AG10803 (cell line): ENCODE results near the gene SPEM3.
A peak's percentile ranks its signal among the peaks of the same experiment; 100 is the strongest.
"Not testable (repeated sequence)": the region's sequence is repeated elsewhere in the genome, so short reads cannot be mapped to it uniquely, and the experiment has no call there.

ENCODE experiments used
- DNase-seq: peaks from one replicate; pipeline ENCODE4 v3.0.0; 2010; ENCODE audit warnings: low read depth
- H3K4me3 ChIP-seq: 2 replicates; pipeline ENCODE4 v1.5.1; 2011; ENCODE audit warnings: mild to moderate bottlenecking, low read length, control low read depth
- TF ChIP-seq, protein P1 (sequence below): conservative IDR thresholded peaks from 2 replicates; pipeline ENCODE4 v1.5.1; 2011; ENCODE audit warnings: mild to moderate bottlenecking, low read length, control low read depth, inconsistent platforms

SPEM3 gene

DNA sequence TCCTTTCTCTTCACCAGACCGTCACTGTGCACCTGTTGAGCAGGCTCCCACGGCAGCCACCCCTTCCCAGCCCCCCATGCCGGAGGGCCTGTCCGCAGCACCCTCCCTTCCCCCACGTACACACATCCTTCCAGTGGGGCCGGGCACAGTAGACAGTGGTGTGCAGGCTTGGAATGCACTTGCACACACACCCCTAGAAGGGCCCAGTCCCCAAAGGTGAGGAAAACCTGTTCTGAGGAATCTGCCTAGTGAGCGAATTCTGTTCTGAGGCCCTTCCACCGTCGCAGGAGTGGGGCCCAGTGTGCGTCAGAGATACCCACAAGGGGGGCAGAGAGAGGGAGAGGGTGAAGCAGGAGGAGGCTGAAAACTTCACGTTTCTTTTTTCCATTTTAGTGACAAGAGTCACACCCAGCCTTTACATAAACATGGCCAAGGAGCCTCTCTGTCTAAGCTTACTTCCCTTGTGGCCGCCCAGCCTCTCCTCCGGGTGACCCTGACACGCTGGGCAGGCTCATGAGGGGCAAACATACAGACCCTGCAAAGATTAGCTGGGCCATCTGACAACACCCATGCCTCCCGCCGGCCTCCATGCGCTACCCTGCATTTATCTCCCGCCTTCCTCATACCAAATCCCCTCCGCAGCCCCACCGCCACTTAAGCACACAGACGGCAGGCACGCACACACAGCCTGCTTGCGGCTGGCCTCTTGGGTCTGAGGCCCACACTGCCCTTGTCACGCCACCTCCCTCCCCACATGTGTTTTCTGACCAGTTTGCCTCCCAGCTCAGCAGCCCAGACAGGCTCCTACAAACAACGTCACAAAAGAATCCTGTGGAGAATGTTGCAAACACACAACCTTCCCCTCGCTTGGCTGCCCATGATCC lies 49.0 kb downstream of the SPEM3 start:
- DNase-seq: peak; percentile 96
- TF ChIP-seq, protein P1, sequence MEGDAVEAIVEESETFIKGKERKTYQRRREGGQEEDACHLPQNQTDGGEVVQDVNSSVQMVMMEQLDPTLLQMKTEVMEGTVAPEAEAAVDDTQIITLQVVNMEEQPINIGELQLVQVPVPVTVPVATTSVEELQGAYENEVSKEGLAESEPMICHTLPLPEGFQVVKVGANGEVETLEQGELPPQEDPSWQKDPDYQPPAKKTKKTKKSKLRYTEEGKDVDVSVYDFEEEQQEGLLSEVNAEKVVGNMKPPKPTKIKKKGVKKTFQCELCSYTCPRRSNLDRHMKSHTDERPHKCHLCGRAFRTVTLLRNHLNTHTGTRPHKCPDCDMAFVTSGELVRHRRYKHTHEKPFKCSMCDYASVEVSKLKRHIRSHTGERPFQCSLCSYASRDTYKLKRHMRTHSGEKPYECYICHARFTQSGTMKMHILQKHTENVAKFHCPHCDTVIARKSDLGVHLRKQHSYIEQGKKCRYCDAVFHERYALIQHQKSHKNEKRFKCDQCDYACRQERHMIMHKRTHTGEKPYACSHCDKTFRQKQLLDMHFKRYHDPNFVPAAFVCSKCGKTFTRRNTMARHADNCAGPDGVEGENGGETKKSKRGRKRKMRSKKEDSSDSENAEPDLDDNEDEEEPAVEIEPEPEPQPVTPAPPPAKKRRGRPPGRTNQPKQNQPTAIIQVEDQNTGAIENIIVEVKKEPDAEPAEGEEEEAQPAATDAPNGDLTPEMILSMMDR: no peak
- peak overlapping the region; percentile 68 for H3K4me3 ChIP-seq

DNA sequence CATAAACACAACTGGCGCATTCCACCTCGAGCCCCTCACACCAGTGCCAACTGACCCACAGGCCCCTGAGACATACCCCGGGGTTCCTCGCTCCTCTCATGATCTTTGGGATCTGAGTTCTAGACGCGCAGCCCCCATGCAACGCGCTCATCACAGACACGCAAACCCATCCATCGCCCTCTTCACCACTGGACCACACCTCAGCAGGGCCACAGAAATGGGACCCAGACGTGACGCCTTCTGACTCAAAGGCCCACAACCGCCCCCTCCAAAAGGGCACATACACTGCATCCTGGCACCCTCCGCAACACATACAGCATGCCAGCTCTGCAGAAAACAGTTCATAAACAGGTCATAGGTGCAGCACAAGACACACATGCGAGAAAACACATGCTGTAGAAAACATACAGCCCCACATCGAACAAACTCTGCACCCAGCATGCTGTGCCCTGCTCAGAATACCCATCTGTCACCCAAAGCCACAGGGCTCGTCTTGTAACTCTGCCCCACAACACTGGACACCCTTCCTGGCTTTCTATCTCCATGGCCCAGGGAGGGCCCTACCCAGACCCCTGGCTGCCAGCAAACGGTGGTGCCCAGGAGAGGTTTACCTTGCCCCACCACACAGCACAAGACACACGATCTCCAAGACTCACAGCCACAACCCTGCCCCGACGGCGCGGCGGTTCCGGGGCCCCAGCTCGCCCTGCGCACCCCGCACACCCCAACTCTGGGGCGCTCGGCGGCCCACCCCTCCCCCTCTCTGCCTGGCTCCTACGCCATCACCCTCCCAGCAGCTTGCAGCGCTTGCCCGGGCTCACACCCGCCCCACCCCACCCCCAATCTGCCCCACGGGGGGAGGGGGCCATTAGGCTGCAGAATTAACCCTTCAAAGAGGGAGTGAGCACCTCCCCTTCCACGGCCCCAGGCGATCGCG lies 49.9 kb downstream of the SPEM3 start:
- peak overlapping the region; percentile 68 for H3K4me3 ChIP-seq
- TF ChIP-seq, protein P1: no peak
- DNase-seq: peak; percentile 48

DNA sequence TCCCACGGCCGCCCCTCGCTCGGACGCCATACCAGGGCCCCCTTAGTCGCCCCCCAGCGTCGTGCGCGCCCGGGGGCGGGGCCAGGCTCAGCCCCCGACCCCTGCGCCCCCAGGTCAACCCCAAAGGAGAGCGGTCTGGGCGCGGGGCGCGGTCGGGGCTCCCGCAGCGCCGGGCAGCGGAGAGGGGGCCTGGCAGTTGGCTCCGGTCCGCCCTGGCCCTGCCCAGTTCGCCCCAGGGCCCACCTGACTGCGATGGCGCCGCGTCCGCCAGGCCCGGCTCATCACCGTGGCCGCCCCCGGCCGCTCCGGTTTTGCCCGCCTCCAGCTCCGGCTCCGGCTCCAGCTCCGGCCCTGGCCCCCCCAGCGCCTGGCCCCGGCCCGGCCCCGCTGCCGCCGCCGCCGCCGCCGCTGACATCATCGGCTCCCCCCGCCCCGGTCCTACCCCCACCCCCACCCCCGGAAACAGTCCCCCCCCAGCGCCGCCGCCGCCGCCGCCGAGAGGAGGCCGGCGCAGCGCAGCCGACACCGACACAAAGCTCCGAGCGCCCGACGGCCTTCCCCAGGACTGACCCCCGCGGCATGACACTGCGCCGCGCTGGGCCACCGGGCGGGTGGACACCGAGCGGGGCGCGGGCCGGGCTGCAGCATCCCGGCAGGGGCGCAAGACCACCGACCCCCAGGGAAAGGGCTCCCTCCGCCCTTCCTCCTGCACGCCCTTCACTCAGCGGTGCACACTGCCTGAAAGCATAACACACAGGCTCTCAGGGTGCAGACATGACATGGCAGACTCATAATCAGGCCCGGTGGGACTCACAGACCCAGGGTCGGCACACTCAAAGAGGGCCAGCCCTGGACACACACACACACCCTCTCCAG lies 50.8 kb downstream of the SPEM3 start, which contains the start of gene ZBTB4:
TSS of gene ZBTB4 (minus strand) at position 419 of the 876 bp plus-strand sequence. CDS start 12,830 bp downstream, outside the sequence.
- peak; percentile 48 for DNase-seq

DNA sequence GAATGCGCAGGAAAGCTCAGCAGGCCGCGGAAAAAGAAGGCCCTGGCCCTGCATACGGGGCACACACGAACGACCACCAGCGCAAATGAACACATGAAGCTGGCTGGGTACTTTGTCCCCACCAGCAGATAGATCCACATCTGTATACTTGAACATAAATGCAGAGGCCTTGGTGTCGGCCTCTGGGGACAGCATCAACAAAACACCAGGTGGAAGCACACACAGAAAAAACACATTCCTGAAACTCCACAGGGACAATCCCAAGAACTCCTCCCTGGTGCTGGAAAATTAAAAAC lies 51.4 kb downstream of the SPEM3 start:
- peak; percentile 28 for DNase-seq
- peak overlapping the region; percentile 72 for H3K4me3 ChIP-seq
- TF ChIP-seq, protein P1: 0 out of 2 replicates have a peak, but pooled peaks have one; percentile 5

More for the DNA sequence above, 50.8 kb downstream of the SPEM3 start, which contains the start of gene ZBTB4:
- peak within 1 kb of the TSS; percentile 72 for H3K4me3 ChIP-seq
- TF ChIP-seq, protein P1: no peak

DNA sequence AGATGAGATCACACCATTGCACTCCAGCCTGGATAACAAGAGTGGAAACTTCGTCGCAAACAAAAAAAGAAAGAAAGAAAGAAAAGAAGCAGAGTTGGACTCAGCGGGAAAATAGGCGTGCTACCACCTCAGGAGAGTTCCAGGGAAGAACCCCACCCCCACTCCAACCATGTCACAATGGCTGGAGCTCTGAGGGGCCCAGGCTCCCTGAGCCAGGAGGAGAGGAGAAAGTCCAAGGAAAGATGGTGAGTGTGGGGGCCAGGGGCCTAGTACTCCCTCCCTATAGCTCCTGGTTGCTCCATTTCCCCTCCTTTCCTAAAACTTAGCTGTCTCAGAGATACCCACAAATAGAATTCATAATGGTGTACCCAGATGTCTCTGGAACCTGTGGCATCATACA lies 52.6 kb downstream of the SPEM3 start, which contains the start of gene SLC35G6:
TSS of gene SLC35G6 (plus strand) at position 172 of the 400 bp plus-strand sequence. CDS start at position 243, 71 bp downstream.
- peak within 1 kb of the TSS; percentile 72 for H3K4me3 ChIP-seq

DNA sequence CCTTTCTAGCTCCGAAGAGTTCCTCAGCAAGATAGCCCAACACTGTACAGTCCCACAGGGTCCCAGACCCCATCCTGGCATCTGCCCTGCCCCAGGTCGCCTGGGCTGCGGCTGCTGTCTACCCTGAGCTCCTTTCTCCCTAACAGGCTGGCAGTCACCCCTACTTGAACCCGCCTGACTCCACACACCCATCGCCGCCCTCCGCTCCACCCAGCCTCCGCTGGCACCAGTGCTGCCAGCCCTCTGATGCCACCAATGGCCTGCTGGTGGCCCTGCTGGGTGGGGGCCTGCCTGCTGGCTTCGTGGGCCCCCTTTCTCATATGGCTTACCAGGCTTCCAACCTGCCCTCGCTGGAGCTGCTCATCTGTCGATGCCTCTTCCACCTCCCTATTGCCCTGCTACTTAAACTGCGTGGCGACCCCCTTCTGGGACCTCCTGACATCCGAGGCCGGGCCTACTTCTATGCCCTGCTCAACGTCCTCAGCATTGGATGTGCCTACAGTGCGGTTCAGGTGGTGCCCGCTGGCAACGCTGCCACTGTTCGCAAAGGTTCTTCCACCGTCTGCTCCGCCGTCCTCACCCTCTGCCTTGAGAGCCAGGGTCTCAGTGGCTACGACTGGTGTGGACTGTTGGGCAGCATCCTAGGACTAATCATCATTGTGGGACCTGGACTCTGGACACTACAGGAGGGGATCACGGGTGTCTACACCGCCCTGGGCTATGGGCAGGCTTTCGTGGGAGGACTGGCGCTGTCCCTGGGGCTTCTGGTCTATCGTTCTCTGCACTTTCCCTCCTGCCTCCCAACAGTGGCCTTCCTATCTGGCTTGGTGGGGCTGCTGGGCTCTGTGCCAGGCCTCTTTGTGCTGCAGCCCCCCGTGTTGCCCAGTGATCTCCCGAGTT lies 53.4 kb downstream of the SPEM3 start:
- not testable (repeated sequence) for DNase-seq, H3K4me3 ChIP-seq

More for the DNA sequence above, 52.6 kb downstream of the SPEM3 start, which contains the start of gene SLC35G6:
- DNase-seq: not testable (repeated sequence)
